Stimulated activated CD8-positive, alpha-beta memory T cell treated with anti-CD3 and anti-CD28 coated beads, Interleukin-15, amount 100 ng/mL, for 1 hour (primary cell): Measurements from ENCODE around the gene SSC5D.

Experiments
- DNase-seq: peaks from one replicate; pipeline ENCODE4 v3.0.0-alpha.2; 2020; ENCODE audit warnings: low read depth

The SSC5D gene

GRCh38 chr19:55455576-55456235 lies 32.5 kb upstream of the SSC5D start:
- no peak for DNase-seq

GRCh38 chr19:55456347-55456746 lies 31.9 kb upstream of the SSC5D start:
- no peak for DNase-seq

- DNase-seq: no peak
Measured at GRCh38 chr19:55457683-55458457, 30.4 kb upstream of the SSC5D start.

GRCh38 chr19:55459551-55459949 lies 28.7 kb upstream of the SSC5D start:
- no peak for DNase-seq

GRCh38 chr19:55459950-55460657 lies 28.1 kb upstream of the SSC5D start:
- DNase-seq: no peak

GRCh38 chr19:55460670-55461258 lies 27.5 kb upstream of the SSC5D start:
- no peak for DNase-seq

- DNase-seq: peak; percentile 100
Measured at GRCh38 chr19:55461259-55461973, 26.8 kb upstream of the SSC5D start, which contains the start of gene ISOC2. Gene ISOC2, minus strand, starts transcription at chr19:55461642. Its CDS starts 5,156 bp downstream, at chr19:55456486.

GRCh38 chr19:55461974-55462626 lies 26.1 kb upstream of the SSC5D start:
- DNase-seq: no peak

- no peak for DNase-seq
Measured at GRCh38 chr19:55462722-55463121, 25.5 kb upstream of the SSC5D start.

GRCh38 chr19:55463583-55464031 lies 24.6 kb upstream of the SSC5D start:
- no peak for DNase-seq

- no peak for DNase-seq
Measured at GRCh38 chr19:55464039-55464661, 24.1 kb upstream of the SSC5D start.

- no peak for DNase-seq
Measured at GRCh38 chr19:55464662-55465054, 23.6 kb upstream of the SSC5D start, which contains the start of gene C19orf85. Gene C19orf85, minus strand, starts transcription at chr19:55464751. Its CDS starts 197 bp downstream, at chr19:55464554.

- no peak for DNase-seq
Measured at GRCh38 chr19:55465460-55466240, 22.6 kb upstream of the SSC5D start.

- DNase-seq: no peak
Measured at GRCh38 chr19:55466241-55466614, 22.0 kb upstream of the SSC5D start.

GRCh38 chr19:55467236-55468053 lies 20.8 kb upstream of the SSC5D start:
- DNase-seq: peak; percentile 47

GRCh38 chr19:55468054-55468393 lies 20.2 kb upstream of the SSC5D start:
- no peak for DNase-seq

- DNase-seq: no peak
Measured at GRCh38 chr19:55471266-55471665, 17.0 kb upstream of the SSC5D start.

- no peak for DNase-seq
Measured at GRCh38 chr19:55472463-55472862, 15.8 kb upstream of the SSC5D start.
